HCT116 (cell line): ENCODE data around the gene N4BP3. TPM values are rescaled to one million over a fixed set of nuclear protein-coding genes. Genes with fewer than 3 reads are reported as not detected.
"Not testable (repeated sequence)": the region's sequence is repeated elsewhere in the genome, so short reads cannot be mapped to it uniquely, and the experiment has no call there.

ENCODE experiments used
- ATAC-seq: fragments of 200-7000 bp; cut with Tn5 transposase; 2 replicates; pipeline ENCODE4 v1.9.1; 2020; ENCODE audit warnings: mild to moderate bottlenecking, moderate library complexity
- BruUV-seq: library from RNA; stranded (reverse); fragments of 400-500 nt; replicated peaks from 2 replicates; lab custom pipeline; 2021; lab: Mats Ljungman, UMichigan
- CTCF ChIA-PET: fragments of 300-600 bp; sonication (Branson Sonifier 250); formaldehyde crosslinking; loops from one replicate; lab custom pipeline; 2021; ENCODE audit warnings: antibody characterized with exemption; lab: Charles Lee
- POLR2A ChIA-PET: fragments of 300-600, 350-600 bp; sonication (Branson Sonifier 250); formaldehyde crosslinking; loops from one replicate; lab custom pipeline; 2021; ENCODE audit warnings: antibody characterized with exemption; lab: Charles Lee
- RAD21 ChIA-PET, 2 experiments: fragments of 300-600 bp; sonication (Branson Sonifier 250); formaldehyde crosslinking; loops; one replicate each; lab custom pipeline; 2023; ENCODE audit warnings: low total read pairs in 2 of 2; ENCODE audit not compliant: uncharacterized antibody in 2 of 2, unreplicated experiment in 2 of 2, low non-redundant PET in 1 of 2; lab: Charles Lee
- DNase-seq: peaks from one replicate; pipeline ENCODE4 v3.0.0-alpha.2; 2010; ENCODE audit warnings: low read depth, low spot score
- H2AFZ ChIP-seq: fragments of 200-600 bp; shearing (Covaris generic), sonication (generic); 2 replicates; pipeline ENCODE4 v1.6.1; 2017; ENCODE audit warnings: low read depth, mixed run types, mixed read lengths, antibody characterized with exemption, low read length; ENCODE audit not compliant: poor library complexity, severe bottlenecking
- H3K27ac ChIP-seq: 2 replicates; pipeline ENCODE4 v1.5.1; 2012; ENCODE audit warnings: low read depth, low read length
- H3K27me3 ChIP-seq: fragments of 200-600 bp; sonication (generic); 2 replicates; pipeline ENCODE4 v1.6.1; 2016; ENCODE audit warnings: mixed run types, low read length, mixed read lengths; ENCODE audit not compliant: insufficient read depth
- H3K36me3 ChIP-seq, 2 experiments: fragments of 200-500 bp in 1 of 2; fragments of 200-600 bp in 1 of 2; sonication (Bioruptor generic) in 1 of 2; sonication (generic) in 1 of 2; 2 replicates each; pipeline versions ENCODE4 v1.5.1 to v1.6.1; 2014 to 2016; ENCODE audit warnings: low read length in 2 of 2, inconsistent platforms in 1 of 2, mixed read lengths in 1 of 2, mixed run types in 1 of 2; ENCODE audit not compliant: insufficient read depth in 2 of 2, control insufficient read depth in 1 of 2
- H3K4me1 ChIP-seq, 2 experiments: fragments of 200-600 bp in 1 of 2; sonication (generic) in 1 of 2; 2 replicates each; pipeline versions ENCODE4 v1.5.1 to v1.6.1; 2012 to 2017; ENCODE audit warnings: low read length in 2 of 2, inconsistent platforms in 1 of 2, mild to moderate bottlenecking in 1 of 2, mixed read lengths in 1 of 2, mixed run types in 1 of 2, moderate library complexity in 1 of 2; ENCODE audit not compliant: insufficient read depth in 2 of 2, control insufficient read depth in 1 of 2
- H3K4me2 ChIP-seq: fragments of 200-600 bp; sonication (generic); 2 replicates; pipeline ENCODE4 v1.6.1; 2017; ENCODE audit warnings: mixed run types, low read length, mixed read lengths
- H3K4me3 ChIP-seq, 2 experiments: fragments of 200-600 bp in 1 of 2; sonication (generic) in 1 of 2; replicated peaks in 1 of 2; 2 replicates each; pipeline ENCODE4 v1.5.1; 2011 to 2016; ENCODE audit warnings: low read length in 2 of 2, control low read depth in 1 of 2, low read depth in 1 of 2, mild to moderate bottlenecking in 1 of 2, mixed read lengths in 1 of 2, mixed run types in 1 of 2
- H3K79me2 ChIP-seq: fragments of 200-600 bp; sonication (generic); 2 replicates; pipeline ENCODE4 v1.6.1; 2017; ENCODE audit warnings: mild to moderate bottlenecking, mixed run types, low read length, moderate library complexity, mixed read lengths; ENCODE audit not compliant: insufficient read depth
- H3K9ac ChIP-seq: fragments of 200-600 bp; sonication (generic); 2 replicates; pipeline ENCODE4 v1.6.1; 2016; ENCODE audit warnings: low read length, mixed read lengths
- H3K9me2 ChIP-seq: fragments of 200-600 bp; sonication (generic), shearing (Covaris generic); 2 replicates; pipeline ENCODE4 v1.6.1; 2017; ENCODE audit warnings: mixed run types, mild to moderate bottlenecking, moderate library complexity; ENCODE audit not compliant: insufficient read depth
- H3K9me3 ChIP-seq, 2 experiments: fragments of 200-500 bp in 1 of 2; fragments of 200-600 bp in 1 of 2; sonication (Bioruptor generic) in 1 of 2; sonication (generic) in 1 of 2; 2 replicates each; pipeline ENCODE4 v1.6.1; 2014 to 2017; ENCODE audit warnings: low read length in 2 of 2, mixed read lengths in 2 of 2, inconsistent platforms in 1 of 2, low read depth in 1 of 2, mild to moderate bottlenecking in 1 of 2, mixed run types in 1 of 2, moderate library complexity in 1 of 2; ENCODE audit not compliant: control insufficient read depth in 1 of 2, insufficient read depth in 1 of 2
- H4K20me1 ChIP-seq: fragments of 200-600 bp; sonication (generic), shearing (Covaris generic); 2 replicates; pipeline ENCODE4 v1.6.1; 2017; ENCODE audit warnings: mixed run types, mild to moderate bottlenecking, moderate library complexity; ENCODE audit not compliant: insufficient read depth
- CBX3 ChIP-seq: IDR thresholded peaks from 2 replicates; pipeline ENCODE4 v1.6.1; 2012; ENCODE audit warnings: low read depth
- CEBPB ChIP-seq: IDR thresholded peaks from 2 replicates; pipeline ENCODE4 v1.6.1; 2012; ENCODE audit warnings: low read depth
- EGR1 ChIP-seq: IDR thresholded peaks from 2 replicates; pipeline ENCODE4 v1.6.1; 2012; ENCODE audit warnings: low read depth
- ELF1 ChIP-seq: IDR thresholded peaks from 2 replicates; pipeline ENCODE4 v1.6.1; 2012; ENCODE audit warnings: low read depth, borderline replicate concordance
- POLR2AphosphoS5 ChIP-seq: IDR thresholded peaks from 2 replicates; pipeline ENCODE4 v1.6.1; 2011; ENCODE audit warnings: mild to moderate bottlenecking, low read depth, low read length, moderate library complexity
- RAD21 ChIP-seq: IDR thresholded peaks from 2 replicates; pipeline ENCODE4 v1.6.1; 2012; ENCODE audit warnings: low read depth, mild to moderate bottlenecking
- SIN3A ChIP-seq: IDR thresholded peaks from 2 replicates; pipeline ENCODE4 v1.6.1; 2012; ENCODE audit warnings: low read depth
- SP1 ChIP-seq: IDR thresholded peaks from 2 replicates; pipeline ENCODE4 v1.6.1; 2012; ENCODE audit warnings: low read depth
- SRF ChIP-seq: IDR thresholded peaks from 2 replicates; pipeline ENCODE4 v1.6.1; 2012; ENCODE audit warnings: low read depth
- TCF7L2 ChIP-seq: IDR thresholded peaks from 2 replicates; pipeline ENCODE4 v1.7.0; 2011; ENCODE audit warnings: borderline replicate concordance, inconsistent platforms; ENCODE audit not compliant: insufficient read depth, insufficient read length; ENCODE audit errors: extremely low read depth
- YY1 ChIP-seq: IDR thresholded peaks from 2 replicates; pipeline ENCODE4 v1.6.1; 2011; ENCODE audit warnings: low read length, low read depth, moderate library complexity, mild to moderate bottlenecking; ENCODE audit not compliant: insufficient replicate concordance; ENCODE audit errors: extremely low read depth
- ZNF274 ChIP-seq: fragments of 200-500 bp; sonication (Bioruptor generic); IDR thresholded peaks from 2 replicates; pipeline ENCODE4 v1.6.1; 2014; ENCODE audit warnings: mild to moderate bottlenecking, low read depth, low read length, inconsistent platforms
- intact Hi-C: fragments of 100-400 bp; cut with micrococcal nuclease; formaldehyde crosslinking; loops from 2 replicates; pipeline ENCODE4 v1.10.0; 2022
- total RNA-seq: library from RNA; stranded (reverse); gene quantifications from one replicate; pipeline ENCODE4 v1.2.1, GENCODE V29; 2021; ENCODE audit not compliant: unreplicated experiment
- TF ChIP-seq, protein P1 (sequence below): IDR thresholded peaks from 2 replicates; pipeline ENCODE4 v1.6.1; 2012
- TF ChIP-seq, protein P2 (sequence below): IDR thresholded peaks from 2 replicates; pipeline ENCODE4 v1.6.1; 2012; ENCODE audit warnings: low read depth
- TF ChIP-seq, protein P3 (sequence below): IDR thresholded peaks from 2 replicates; pipeline ENCODE4 v1.6.1; 2011; ENCODE audit warnings: mild to moderate bottlenecking, low read length, moderate library complexity; ENCODE audit not compliant: insufficient replicate concordance; ENCODE audit errors: extremely low read depth

Gene N4BP3
- total RNA-seq, 1 experiment from 2014 or later = 5.2 TPM

DNA sequence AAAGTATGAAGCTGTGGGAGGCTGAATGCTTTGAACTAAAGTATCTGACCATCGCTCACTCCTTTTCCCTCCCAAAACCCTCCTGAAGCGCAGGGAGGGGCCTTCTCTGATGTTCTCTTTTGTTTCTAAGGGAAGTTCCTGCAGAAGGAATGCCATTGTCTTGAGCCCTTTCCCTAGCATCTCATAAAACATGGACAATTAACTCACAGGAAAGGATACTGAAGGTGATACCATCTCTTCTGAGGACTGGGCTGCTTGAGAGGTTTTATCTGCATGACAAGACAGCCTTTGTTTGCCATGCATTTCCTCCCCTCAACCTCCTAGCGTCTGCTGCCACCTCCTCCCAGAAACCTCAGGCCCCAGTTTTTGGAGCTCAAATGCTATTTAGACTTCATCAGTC lies 13.2 kb downstream of the N4BP3 start:
- BruUV-seq = no TSS peak
- ATAC-seq = no peak
- RAD21 ChIA-PET = no interaction called here

DNA sequence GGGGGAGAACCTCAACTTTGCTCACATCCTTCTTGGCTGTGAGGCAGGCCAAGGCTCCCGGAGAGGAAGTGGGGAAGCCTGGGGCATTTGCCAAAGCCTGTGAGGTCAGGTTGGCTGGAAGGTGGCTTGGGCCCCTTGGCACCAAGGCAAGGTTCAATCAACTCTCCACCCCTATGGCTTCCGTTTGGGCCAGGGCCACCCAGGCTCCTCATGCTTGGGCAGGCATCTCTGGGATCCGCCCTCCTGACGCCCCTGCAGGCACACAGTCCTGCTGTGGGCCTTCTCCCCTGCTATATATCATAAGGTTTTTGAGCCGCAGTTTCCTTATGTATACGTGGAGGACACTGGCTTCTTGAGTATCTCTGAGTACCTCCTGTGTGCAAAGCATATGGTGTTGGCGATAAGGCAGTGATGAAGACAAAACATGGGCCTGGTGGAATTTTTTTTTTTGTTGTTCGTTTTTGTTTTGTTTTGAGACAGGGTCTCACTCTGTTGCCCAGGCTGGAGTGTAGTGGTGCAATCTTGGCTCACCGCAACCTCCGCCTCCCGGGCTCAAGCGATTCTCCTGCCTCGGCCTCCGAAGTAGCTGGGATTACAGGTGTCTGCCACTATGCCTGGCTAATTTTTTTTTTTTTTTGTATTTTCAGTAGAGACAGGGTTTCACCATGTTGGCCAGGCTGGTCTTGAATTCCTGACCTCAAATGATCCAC lies 14.1 kb downstream of the N4BP3 start:
- H3K9ac ChIP-seq, H3K36me3 ChIP-seq, H4K20me1 ChIP-seq, H3K4me3 ChIP-seq, H3K4me2 ChIP-seq, H3K27me3 ChIP-seq, ATAC-seq, H2AFZ ChIP-seq, intact Hi-C loops, BruUV-seq, H3K27ac ChIP-seq, CTCF ChIA-PET, H3K9me2 ChIP-seq, DNase-seq, RAD21 ChIA-PET, H3K9me3 ChIP-seq: not testable (repeated sequence)
- POLR2A ChIA-PET = interaction anchor here (1.0 kb wide), 1 partner anchor 8 kb away, joined by 3 read pairs; no protein-coding TSS in a partner anchor
- Histone ChIP-seq H3K79me2 (peaks cover 15% of the 10 kb centered on the region), H3K4me1 (peaks cover 6 to 15% of the 10 kb centered on the region in 2 experiments; a peak in 2 of 4 replicates)

More for the DNA sequence above, 13.2 kb downstream of the N4BP3 start:
- no peaks in the 10 kb centered on the region for H3K9me2 ChIP-seq
- peaks cover 6% of the 10 kb centered on the region for H3K79me2 ChIP-seq
- H3K36me3 ChIP-seq = no peaks in the 10 kb centered on the region; a peak in 1 of 4 replicates
- no peak for DNase-seq
- H3K4me2 ChIP-seq = no peak overlapping the region
- H3K4me3 ChIP-seq = no peak overlapping the region
- CTCF ChIA-PET = no interaction called here
- H3K9me3 ChIP-seq = no peaks in the 10 kb centered on the region
- TF ChIP-seq YY1 = no peak
- TF ChIP-seq SRF = no peak
- TF ChIP-seq ZNF274 = no peak
- TF ChIP-seq, protein P1, sequence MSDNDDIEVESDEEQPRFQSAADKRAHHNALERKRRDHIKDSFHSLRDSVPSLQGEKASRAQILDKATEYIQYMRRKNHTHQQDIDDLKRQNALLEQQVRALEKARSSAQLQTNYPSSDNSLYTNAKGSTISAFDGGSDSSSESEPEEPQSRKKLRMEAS = no peak
- TF ChIP-seq, protein P2, sequence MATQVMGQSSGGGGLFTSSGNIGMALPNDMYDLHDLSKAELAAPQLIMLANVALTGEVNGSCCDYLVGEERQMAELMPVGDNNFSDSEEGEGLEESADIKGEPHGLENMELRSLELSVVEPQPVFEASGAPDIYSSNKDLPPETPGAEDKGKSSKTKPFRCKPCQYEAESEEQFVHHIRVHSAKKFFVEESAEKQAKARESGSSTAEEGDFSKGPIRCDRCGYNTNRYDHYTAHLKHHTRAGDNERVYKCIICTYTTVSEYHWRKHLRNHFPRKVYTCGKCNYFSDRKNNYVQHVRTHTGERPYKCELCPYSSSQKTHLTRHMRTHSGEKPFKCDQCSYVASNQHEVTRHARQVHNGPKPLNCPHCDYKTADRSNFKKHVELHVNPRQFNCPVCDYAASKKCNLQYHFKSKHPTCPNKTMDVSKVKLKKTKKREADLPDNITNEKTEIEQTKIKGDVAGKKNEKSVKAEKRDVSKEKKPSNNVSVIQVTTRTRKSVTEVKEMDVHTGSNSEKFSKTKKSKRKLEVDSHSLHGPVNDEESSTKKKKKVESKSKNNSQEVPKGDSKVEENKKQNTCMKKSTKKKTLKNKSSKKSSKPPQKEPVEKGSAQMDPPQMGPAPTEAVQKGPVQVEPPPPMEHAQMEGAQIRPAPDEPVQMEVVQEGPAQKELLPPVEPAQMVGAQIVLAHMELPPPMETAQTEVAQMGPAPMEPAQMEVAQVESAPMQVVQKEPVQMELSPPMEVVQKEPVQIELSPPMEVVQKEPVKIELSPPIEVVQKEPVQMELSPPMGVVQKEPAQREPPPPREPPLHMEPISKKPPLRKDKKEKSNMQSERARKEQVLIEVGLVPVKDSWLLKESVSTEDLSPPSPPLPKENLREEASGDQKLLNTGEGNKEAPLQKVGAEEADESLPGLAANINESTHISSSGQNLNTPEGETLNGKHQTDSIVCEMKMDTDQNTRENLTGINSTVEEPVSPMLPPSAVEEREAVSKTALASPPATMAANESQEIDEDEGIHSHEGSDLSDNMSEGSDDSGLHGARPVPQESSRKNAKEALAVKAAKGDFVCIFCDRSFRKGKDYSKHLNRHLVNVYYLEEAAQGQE = no peak
- TF ChIP-seq ELF1 = no peak
- no peak for TF ChIP-seq EGR1
- TF ChIP-seq SIN3A = no peak
- TF ChIP-seq, protein P3, sequence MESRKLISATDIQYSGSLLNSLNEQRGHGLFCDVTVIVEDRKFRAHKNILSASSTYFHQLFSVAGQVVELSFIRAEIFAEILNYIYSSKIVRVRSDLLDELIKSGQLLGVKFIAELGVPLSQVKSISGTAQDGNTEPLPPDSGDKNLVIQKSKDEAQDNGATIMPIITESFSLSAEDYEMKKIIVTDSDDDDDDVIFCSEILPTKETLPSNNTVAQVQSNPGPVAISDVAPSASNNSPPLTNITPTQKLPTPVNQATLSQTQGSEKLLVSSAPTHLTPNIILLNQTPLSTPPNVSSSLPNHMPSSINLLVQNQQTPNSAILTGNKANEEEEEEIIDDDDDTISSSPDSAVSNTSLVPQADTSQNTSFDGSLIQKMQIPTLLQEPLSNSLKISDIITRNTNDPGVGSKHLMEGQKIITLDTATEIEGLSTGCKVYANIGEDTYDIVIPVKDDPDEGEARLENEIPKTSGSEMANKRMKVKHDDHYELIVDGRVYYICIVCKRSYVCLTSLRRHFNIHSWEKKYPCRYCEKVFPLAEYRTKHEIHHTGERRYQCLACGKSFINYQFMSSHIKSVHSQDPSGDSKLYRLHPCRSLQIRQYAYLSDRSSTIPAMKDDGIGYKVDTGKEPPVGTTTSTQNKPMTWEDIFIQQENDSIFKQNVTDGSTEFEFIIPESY = no peak
- no peak for TF ChIP-seq CEBPB
- TF ChIP-seq POLR2AphosphoS5 = no peak
- TF ChIP-seq CBX3 = no peak
- TF ChIP-seq RAD21 = no peak
- no peak for TF ChIP-seq TCF7L2
- TF ChIP-seq SP1 = no peak
- POLR2A ChIA-PET = interaction anchor here (1.0 kb wide), 1 partner anchor 9 kb away, joined by 3 read pairs; no protein-coding TSS in a partner anchor
- no peak overlapping the region for H2AFZ ChIP-seq
- H3K4me1 ChIP-seq = peaks cover 0 to 7% of the 10 kb centered on the region in 2 experiments; a peak in 1 of 4 replicates
- no peak overlapping the region for H3K9ac ChIP-seq
- no peak overlapping the region for H3K27ac ChIP-seq
- no peaks in the 10 kb centered on the region for H3K27me3 ChIP-seq
- no peaks in the 10 kb centered on the region for H4K20me1 ChIP-seq
- intact Hi-C loops = no loop called here
